Adrenal gland (tissue), 5 donors: ENCODE results near the gene RASGRF2.

Experiments used
- CTCF ChIP-seq, 6 experiments: fragments of 450-650 bp in 4 of 6; fragments of 200-600 bp in 2 of 6; sonication (generic) in 1 of 6; IDR thresholded peaks; 1 replicate in 5 of 6; 2 replicates in 1 of 6; pipeline versions ENCODE4 v1.5.1 to v1.8.0; 2016 to 2021; ENCODE audit warnings: antibody characterized with exemption in 6 of 6, mild to moderate bottlenecking in 2 of 6, moderate library complexity in 1 of 6
- POLR2A ChIP-seq, 2 donors: fragments of 450-650 bp; IDR thresholded peaks; one replicate each; pipeline ENCODE4 v1.6.1; 2017; ENCODE audit warnings: antibody characterized with exemption in 2 of 2, mild to moderate bottlenecking in 2 of 2, moderate library complexity in 1 of 2
- donor health status: DM: no; HTN: no; CAD: no.

- TF ChIP-seq CTCF (IDR thresholded peaks at IDR 0.05), result no peak
- no peak for TF ChIP-seq POLR2A (IDR thresholded peaks at IDR 0.05)
Observed at GRCh38 chr5:81164476-81164875, 204.3 kb downstream of the RASGRF2 start.
